ENCODE data around the gene ABO. TPM values are rescaled to one million over a fixed set of nuclear protein-coding genes. Genes with fewer than 3 reads are reported as not detected.
"Not testable (repeated sequence)": the region's sequence is repeated elsewhere in the genome, so short reads cannot be mapped to it uniquely, and the experiment has no call there.

Gene ABO
- polyA plus RNA-seq (ENCODE audit: insufficient read length in 4 of 4): 10 to 100 TPM; 13.2 to 32.8 (median 18.4) TPM

DNA sequence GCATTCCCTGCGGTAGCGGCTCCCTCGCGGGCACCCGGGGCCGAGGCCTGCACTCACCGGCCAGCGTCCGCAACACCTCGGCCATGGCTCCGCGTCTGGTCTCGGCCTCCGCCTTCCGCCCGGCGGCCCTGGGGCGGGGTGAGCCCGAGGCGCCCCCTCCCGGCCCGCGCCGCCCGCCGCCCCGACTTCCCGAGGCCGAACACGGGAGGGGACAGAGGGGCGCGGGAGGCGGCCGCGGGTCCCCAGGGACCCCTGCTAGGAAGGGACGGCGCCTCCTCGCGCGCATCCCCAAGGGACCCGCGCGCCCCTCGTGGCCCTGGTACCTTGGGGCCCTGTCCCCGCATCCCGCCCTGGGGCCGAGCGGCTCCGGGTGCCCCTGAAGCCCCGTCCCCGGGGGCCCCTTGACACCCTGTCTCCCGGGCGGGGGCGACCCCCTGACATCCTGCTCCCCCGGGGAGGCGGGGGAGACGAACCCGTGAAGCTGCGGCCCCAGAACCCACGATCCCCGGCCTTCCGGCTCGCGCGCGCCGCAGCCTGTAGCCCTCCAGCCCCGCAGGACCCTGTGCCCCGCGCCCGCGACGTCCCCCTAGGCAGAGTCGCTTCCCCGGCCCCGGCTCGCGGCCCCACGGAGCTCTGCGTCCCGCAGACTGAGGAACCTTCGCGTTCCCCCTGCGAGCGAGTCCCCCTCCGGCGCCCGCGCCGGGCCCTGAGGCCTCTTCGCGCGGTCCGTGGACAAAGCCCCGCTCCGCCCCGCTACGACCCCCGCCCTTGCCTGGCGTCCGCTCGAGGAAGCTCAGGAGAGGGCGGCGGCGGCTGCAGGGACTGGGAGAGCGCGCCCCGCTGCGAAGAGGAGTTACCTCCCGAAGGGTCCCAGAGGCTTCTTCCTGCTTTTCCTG is at the start of gene ABO:
Gene ABO (minus strand): TSS at position 97 of the 896 bp plus-strand sequence.
- peak in 1 of 4 donors; percentile 22 for DNase-seq (ENCODE audit: low read depth in 4 of 4, low spot score in 2 of 4)

DNA sequence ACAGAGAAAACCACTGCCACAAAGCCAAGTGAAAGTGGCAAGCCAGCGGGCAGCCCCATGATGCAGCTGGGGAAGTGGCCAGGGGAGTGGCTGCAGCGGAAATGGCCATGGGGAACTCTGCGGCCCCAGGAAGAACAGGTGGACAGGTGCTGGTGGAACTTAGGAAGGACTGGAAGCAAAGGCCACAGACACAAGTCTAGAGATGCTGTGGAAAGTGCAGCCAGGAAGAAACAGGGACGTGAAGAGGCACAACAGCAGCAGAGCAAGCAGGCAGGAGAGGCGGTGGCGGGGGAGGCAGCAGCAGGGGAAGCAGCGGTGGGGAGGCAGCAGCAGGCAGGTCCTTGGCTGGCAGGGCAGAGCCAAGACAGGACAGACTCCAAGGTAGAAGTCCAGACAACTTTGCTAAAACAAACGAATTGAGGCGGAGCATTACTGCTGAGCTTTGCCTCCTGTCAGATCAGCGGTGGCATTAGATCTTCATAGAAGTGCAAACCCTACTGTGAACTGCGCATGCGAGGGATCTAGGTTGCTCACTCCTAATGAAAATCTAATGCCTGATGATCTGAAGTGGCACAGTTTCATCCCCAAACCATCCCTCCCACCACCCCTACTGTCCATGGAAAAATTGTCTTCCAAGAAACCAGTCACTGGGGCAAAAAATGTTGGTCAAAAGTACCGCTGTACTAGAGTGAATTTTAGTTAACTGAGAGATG is 49.1 kb upstream of the ABO start:
- no peak for DNase-seq (ENCODE audit: low read depth in 4 of 4, low spot score in 2 of 4)

DNA sequence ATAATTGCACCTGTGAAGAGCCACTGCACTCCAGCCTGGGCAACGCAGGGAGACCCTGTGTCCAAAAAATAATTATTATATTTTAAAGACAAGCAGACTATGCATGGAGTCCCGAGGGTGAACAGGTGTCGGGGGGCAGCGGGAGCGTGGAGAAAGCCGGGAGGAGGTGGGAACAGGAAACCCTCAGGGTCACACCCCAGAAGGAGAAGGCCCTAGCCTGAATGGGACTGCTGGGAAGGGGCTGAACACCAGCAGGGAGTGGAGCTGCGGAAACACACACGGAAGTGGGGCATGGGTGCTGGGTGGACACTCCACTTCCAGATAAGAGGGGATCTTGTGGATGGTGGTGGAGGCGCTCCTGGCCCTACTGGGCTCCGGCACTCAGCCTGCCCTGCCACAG is 48.2 kb upstream of the ABO start:
- no peak for DNase-seq (ENCODE audit: low read depth in 4 of 4, low spot score in 2 of 4)

DNA sequence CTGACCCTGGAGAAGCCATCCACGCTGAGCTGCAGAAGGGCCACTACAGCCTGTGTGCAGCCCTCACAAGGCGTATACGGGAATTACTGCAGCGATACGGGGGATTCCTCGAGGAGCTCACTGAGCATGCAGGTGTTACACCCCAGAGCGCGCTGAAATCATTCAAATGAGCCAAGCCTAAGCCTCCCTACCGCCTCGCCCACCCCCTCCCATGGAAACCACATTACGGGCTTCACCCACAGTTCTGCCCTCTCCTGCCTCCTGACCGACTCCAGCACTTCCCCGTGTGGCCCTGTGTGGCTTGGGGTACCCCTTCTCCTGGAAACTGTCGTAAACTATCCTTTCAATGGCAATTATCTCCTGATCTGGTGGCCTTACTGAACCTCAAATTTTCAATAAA is 47.7 kb upstream of the ABO start:
- no peak for DNase-seq (ENCODE audit: low read depth in 4 of 4, low spot score in 2 of 4)

- DNase-seq (ENCODE audit: low read depth in 4 of 4, low spot score in 2 of 4): no peak
These were observed 46.5 kb upstream of the ABO start for GRCh38 chr9:133321411-133321935.

- DNase-seq (ENCODE audit: low read depth in 4 of 4, low spot score in 2 of 4): no peak
These were observed 45.5 kb upstream of the ABO start for GRCh38 chr9:133320421-133320881.

DNA sequence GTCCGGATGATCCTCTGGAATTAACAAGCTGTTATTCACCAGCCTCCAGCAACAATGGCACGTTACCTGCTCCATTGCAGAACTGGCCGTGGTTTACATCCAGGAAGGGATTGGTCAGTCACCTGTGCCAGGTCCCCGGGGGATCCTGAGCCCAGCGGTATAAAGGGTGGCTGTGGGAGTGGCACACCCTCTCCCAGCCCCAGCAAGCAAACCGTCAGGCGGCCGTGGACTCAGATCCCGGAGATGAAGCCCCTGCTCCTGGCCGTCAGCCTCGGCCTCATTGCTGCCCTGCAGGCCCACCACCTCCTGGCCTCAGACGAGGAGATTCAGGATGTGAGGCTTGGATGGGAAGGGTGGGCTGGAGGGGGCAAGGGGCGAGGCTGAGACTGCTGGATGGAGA is 42.5 kb upstream of the ABO start:
- not testable (repeated sequence) for DNase-seq (ENCODE audit: low read depth in 4 of 4, low spot score in 2 of 4)

DNA sequence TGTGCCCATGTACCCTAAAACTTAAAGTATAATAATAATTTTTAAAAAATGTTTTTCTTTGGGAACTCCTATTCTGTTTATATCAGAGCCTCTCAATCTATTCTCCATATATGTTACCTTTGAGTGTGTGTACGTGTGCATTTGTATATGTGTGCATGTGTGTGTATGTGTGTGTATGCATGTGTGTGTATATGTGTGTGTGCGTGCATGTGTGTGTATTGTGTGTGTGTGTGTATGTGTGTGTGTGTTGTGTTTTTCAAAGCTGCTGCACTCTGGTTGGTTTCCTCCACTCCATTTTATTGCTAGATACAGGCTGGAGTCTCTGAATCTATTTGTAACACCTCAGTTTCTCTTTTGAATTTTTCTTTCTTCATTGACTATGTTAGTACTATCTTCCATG is 41.0 kb upstream of the ABO start:
- no peak for DNase-seq (ENCODE audit: low read depth in 4 of 4, low spot score in 2 of 4)

DNA sequence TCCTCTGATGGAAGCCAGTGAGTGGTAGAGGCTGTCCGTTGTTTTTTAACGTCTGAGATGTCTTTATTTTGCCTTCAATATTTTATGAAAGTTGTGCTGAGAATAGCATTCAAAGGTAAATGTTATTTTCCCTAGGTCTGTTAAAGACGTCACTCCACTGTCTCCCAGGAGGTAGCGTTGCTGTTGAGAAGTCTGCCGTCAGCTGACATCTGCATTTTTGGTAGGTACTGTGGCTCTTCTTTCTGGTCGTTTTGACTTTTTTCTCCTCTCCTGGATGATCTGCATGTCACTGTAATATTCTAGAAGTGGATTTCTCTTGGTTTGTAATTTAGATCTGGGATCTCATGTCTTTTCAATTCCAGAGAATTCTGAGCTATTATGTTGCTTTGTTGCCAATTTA is 34.6 kb upstream of the ABO start:
- no peak for DNase-seq (ENCODE audit: low read depth in 4 of 4, low spot score in 2 of 4)

GRCh38 chr9:133307301-133307700 is 32.3 kb upstream of the ABO start:
- DNase-seq (ENCODE audit: low read depth in 4 of 4, low spot score in 2 of 4): no peak

GRCh38 chr9:133306242-133307204 is 31.5 kb upstream of the ABO start:
- DNase-seq (ENCODE audit: low read depth in 4 of 4, low spot score in 2 of 4): no peak

GRCh38 chr9:133305731-133306130 is 30.7 kb upstream of the ABO start:
- no peak for DNase-seq (ENCODE audit: low read depth in 4 of 4, low spot score in 2 of 4)

- no peak for DNase-seq (ENCODE audit: low read depth in 4 of 4, low spot score in 2 of 4)
These were observed 29.7 kb upstream of the ABO start for GRCh38 chr9:133304477-133305377.

DNA sequence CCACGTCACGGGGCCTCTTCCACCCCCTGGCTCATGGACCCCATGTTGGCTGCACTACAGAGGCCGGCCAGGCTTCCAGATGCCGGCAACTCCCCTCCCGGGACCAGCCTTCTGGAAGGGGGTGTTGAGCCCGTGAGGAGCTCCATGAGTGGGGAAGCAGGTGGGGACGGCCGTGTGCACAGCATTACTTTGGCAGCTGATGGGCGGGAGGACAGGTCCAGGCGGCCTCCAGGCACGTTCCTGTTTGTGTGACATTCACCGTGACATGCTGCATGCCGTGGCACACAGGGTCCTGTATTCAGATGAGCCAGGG is 29.1 kb upstream of the ABO start:
- DNase-seq (ENCODE audit: low read depth in 4 of 4, low spot score in 2 of 4): no peak

DNA sequence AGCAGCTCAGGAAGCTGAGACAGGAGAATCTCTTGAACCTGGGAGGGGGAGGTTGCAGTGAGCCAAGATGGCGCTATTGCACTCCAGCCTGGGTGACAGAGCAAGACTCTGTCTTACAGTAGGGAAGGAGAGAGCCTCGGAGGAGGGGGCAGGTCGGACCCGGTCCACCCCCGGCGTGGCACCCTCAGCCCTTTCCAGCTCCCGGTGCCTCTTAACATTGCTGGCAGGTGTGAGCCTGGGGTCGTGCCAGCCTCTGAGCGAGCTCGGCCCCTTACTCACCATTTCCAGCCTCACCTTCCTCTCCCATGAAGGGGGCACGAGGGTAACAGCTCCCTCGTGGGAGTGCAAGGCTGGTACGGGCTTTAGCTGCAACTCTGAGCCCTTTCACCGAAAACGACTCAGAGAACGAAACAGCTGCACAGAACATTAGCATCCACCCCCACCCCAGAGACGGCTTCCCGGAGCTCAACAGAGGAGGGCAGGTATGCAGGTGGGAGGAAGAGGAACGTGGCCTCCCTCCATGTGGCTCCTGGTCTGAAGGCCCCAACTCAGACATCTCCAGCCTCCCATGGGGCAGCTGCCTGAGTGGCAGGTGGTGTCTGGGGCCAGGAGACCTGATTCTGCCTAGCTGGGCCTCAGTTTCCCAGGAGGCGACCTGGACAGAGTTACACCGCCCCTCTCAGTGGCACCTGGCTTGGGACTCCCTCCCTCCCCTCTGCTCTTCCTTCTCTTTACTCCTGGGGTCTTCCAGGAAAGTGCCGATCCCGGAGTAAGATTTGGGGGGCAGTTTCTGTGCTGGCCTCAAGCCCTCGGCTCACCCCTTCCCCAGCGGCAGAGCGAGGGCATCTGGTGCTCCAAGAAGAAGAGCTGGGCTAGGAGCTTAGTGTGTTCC is 28.5 kb upstream of the ABO start:
- no peak for DNase-seq (ENCODE audit: low read depth in 4 of 4, low spot score in 2 of 4)

DNA sequence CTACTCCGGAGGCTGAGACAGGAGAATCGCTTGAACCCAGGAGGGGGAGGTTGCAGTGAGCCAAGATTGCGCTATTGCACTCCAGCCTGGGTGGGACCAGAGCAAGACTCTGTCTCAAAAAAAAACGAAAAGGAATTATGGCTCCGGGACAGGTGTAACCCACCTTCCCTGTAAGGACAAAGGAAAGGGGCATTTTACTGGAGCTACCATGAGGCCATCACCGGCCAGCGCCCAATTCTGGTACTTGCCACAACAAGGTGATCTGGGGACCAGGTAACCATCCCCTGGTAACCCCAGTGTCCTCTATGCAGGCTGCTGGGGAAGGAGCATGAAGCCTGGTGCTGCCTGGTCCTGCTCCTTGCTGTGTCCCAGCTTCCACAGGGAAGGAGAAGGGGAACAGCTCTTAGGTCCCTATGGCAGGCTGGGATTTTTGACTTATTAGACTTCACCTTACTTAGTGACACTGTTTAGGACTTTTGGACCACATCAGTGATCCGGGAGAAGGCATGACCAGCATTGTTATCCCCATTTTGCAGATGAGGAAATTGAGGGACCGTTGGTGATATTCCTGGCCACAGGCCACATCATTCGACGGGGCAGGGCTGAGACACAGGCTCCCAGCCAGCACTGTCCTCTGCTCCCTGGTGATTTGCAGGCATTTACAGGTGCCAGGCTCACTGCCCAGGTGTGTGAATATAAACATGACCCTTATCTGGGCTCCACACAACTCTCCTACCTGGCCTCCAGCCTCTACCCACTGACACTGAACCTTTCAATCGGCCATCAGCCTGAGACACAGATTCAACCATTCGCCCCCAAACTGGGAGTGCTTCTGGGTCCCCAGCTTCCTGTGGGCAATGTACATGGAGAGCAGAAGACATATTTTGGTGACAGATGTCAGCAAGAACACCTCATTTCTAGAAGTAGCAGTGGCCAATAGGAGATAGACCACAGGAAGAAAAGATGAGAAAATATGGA is 26.5 kb upstream of the ABO start:
- no peak for DNase-seq (ENCODE audit: low read depth in 4 of 4, low spot score in 2 of 4)

DNA sequence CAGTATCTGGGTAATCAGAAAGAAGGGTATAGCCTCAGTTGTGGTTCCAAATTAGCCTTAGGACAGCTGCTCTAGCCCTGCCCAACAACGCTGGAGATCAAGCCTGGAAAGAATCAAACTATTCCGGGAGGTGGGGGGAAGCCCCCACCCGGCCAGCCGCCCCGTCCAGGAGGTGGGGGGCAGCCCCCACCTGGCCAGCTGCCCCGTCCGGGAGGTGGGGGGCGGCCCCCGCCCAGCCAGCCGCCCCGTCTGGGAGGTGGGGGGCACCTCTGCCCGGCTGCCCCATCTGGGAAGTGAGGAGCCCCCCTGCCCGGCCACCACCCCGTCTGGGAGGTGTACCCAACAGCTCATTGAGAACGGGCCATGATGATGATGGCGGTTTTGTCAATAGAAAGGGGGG is 25.0 kb upstream of the ABO start:
- not testable (repeated sequence) for DNase-seq (ENCODE audit: low read depth in 4 of 4, low spot score in 2 of 4)

Measured in left renal cortex interstitium (tissue), 4 donors.